ENCODE data around the gene ZNF490.

DNA sequence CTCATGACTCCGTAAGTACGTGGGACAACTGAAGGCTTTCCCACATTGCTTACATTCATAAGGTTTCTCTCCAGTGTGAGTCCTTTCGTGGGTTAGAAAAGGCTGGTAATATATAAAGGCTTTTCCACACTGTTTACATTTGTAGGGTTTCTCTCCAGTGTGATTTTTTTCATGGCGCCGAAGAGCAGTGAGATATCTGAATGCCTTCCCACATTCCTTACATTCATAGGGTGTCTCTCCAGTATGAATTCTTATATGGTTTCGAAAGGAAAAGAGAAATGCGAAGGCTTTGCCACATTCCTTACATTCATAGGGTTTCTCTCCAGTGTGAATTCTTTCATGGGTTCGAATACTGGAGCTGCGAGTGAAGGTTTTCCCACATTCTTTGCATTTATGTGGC lies 29.5 kb downstream of the ZNF490 start:
- TF ChIP-seq EZH2 (IDR thresholded peaks at IDR 0.05; ENCODE audit: borderline replicate concordance, insufficient read depth, low read depth, low read length, poor library complexity, severe bottlenecking) = no peak
- TF ChIP-seq, protein P1, sequence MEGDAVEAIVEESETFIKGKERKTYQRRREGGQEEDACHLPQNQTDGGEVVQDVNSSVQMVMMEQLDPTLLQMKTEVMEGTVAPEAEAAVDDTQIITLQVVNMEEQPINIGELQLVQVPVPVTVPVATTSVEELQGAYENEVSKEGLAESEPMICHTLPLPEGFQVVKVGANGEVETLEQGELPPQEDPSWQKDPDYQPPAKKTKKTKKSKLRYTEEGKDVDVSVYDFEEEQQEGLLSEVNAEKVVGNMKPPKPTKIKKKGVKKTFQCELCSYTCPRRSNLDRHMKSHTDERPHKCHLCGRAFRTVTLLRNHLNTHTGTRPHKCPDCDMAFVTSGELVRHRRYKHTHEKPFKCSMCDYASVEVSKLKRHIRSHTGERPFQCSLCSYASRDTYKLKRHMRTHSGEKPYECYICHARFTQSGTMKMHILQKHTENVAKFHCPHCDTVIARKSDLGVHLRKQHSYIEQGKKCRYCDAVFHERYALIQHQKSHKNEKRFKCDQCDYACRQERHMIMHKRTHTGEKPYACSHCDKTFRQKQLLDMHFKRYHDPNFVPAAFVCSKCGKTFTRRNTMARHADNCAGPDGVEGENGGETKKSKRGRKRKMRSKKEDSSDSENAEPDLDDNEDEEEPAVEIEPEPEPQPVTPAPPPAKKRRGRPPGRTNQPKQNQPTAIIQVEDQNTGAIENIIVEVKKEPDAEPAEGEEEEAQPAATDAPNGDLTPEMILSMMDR (IDR thresholded peaks at IDR 0.05) = no peak

Data from B cell (primary cell).